Ishikawa (cell line): ENCODE results near the gene HS3ST5.

Experiments used
- CEBPB ChIP-seq: IDR thresholded peaks from 2 replicates; pipeline ENCODE4 v1.6.1; 2012
- CREB1 ChIP-seq: IDR thresholded peaks from 2 replicates; pipeline ENCODE4 v1.6.1; 2012; ENCODE audit warnings: low read depth
- EGR1 ChIP-seq: IDR thresholded peaks from 2 replicates; pipeline ENCODE4 v1.6.1; 2012
- EP300 ChIP-seq: IDR thresholded peaks from 2 replicates; pipeline ENCODE4 v1.6.1; 2012; ENCODE audit warnings: borderline replicate concordance
- FOXM1 ChIP-seq: IDR thresholded peaks from 2 replicates; pipeline ENCODE4 v1.6.1; 2012; ENCODE audit warnings: low read depth, borderline replicate concordance
- NFIC ChIP-seq: IDR thresholded peaks from 2 replicates; pipeline ENCODE4 v1.6.1; 2012
- RAD21 ChIP-seq: IDR thresholded peaks from 2 replicates; pipeline ENCODE4 v1.6.1; 2012; ENCODE audit warnings: low read depth
- TAF1 ChIP-seq: IDR thresholded peaks from 2 replicates; pipeline ENCODE4 v1.6.1; 2012; ENCODE audit warnings: low read depth, mild to moderate bottlenecking
- TCF12 ChIP-seq: IDR thresholded peaks from 2 replicates; pipeline ENCODE4 v1.6.1; 2012; ENCODE audit warnings: low read depth
- TEAD4 ChIP-seq: IDR thresholded peaks from 2 replicates; pipeline ENCODE4 v1.6.1; 2012
- YY1 ChIP-seq: IDR thresholded peaks from 2 replicates; pipeline ENCODE4 v1.6.1; 2012; ENCODE audit warnings: low read depth
- ZBTB7A ChIP-seq: IDR thresholded peaks from 2 replicates; pipeline ENCODE4 v1.6.1; 2012; ENCODE audit warnings: low read depth
- TF ChIP-seq, protein P1 (sequence below): IDR thresholded peaks from 2 replicates; pipeline ENCODE4 v1.6.1; 2012; ENCODE audit warnings: low read depth, mild to moderate bottlenecking
- TF ChIP-seq, protein P2 (sequence below): IDR thresholded peaks from 2 replicates; pipeline ENCODE4 v1.6.1; 2012
- TF ChIP-seq, protein P3 (sequence below): IDR thresholded peaks from 2 replicates; pipeline ENCODE4 v1.6.1; 2012

Gene HS3ST5

DNA sequence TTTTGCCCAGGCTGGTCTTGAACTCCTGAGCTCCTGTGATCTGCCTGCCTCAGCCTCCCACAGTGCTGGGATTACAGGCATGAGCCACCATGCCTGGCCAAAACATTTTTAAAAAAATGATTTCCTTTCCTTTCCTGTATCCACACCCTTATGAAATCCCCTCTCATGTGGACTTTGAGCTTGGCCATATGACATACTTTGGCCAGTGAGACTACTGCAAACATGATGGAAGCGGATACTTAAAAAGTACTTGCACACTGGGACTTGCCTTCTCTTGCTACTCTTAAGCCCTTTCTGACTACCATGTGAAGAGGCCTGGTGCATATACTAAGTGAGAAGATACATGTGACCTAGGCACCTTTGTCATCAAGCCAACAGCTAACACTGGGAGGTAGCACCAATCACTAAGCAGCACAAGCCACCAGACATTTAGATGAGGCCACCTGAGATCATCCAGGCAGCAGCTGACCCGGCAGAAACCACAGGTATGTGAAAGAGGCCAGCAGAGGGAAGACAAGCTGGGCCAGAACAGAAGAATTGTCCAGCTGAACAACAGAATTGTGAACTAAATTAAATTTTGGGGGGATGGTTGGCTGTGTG, 293.4 kb downstream of the HS3ST5 start:
- TF ChIP-seq, protein P1, sequence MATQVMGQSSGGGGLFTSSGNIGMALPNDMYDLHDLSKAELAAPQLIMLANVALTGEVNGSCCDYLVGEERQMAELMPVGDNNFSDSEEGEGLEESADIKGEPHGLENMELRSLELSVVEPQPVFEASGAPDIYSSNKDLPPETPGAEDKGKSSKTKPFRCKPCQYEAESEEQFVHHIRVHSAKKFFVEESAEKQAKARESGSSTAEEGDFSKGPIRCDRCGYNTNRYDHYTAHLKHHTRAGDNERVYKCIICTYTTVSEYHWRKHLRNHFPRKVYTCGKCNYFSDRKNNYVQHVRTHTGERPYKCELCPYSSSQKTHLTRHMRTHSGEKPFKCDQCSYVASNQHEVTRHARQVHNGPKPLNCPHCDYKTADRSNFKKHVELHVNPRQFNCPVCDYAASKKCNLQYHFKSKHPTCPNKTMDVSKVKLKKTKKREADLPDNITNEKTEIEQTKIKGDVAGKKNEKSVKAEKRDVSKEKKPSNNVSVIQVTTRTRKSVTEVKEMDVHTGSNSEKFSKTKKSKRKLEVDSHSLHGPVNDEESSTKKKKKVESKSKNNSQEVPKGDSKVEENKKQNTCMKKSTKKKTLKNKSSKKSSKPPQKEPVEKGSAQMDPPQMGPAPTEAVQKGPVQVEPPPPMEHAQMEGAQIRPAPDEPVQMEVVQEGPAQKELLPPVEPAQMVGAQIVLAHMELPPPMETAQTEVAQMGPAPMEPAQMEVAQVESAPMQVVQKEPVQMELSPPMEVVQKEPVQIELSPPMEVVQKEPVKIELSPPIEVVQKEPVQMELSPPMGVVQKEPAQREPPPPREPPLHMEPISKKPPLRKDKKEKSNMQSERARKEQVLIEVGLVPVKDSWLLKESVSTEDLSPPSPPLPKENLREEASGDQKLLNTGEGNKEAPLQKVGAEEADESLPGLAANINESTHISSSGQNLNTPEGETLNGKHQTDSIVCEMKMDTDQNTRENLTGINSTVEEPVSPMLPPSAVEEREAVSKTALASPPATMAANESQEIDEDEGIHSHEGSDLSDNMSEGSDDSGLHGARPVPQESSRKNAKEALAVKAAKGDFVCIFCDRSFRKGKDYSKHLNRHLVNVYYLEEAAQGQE, result no peak
- TF ChIP-seq CREB1, result no peak
- TF ChIP-seq TCF12, result no peak
- TF ChIP-seq, protein P2, sequence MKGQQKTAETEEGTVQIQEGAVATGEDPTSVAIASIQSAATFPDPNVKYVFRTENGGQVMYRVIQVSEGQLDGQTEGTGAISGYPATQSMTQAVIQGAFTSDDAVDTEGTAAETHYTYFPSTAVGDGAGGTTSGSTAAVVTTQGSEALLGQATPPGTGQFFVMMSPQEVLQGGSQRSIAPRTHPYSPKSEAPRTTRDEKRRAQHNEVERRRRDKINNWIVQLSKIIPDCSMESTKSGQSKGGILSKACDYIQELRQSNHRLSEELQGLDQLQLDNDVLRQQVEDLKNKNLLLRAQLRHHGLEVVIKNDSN, result 0 out of 2 replicates have a peak, but pooled peaks have one; percentile 17
- TF ChIP-seq, protein P3, sequence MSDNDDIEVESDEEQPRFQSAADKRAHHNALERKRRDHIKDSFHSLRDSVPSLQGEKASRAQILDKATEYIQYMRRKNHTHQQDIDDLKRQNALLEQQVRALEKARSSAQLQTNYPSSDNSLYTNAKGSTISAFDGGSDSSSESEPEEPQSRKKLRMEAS, result 0 out of 2 replicates have a peak, but pooled peaks have one; percentile 14
- no peak for TF ChIP-seq FOXM1
- no peak for TF ChIP-seq TAF1

DNA sequence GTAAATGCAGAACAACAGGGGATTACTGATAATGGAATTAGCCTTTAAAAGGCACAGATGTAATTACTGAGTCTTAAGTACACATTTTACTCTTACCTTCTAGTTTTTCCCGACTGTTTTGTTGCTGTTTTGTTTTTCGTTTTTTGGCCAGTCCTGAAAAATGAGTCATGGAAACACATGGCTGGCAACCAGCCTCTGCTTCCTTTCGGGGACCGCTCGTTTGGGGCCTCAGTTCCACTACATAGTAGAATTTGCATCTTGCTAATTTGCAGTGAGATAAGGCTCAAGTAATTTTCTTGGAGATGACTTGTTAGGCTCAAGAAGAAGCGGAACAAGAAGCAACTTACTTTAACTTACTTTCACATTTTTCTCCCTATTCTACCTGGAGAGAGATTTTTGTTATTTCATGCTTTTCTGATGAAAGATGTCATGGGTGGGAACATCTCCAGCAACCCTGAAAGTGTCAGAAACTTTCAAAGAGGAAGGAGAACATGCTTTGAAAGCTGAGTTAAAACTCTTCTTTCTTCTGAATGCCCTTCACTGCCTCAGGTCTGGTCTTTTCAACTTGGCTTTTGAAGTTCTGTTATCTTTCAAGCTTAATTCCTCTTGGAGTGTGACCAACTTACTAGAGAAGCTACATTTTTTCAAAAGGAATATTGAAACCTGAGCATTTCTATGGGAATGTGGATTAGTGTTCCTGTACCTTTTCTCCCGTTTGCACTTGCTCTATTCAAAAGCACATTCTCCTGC, 300.4 kb downstream of the HS3ST5 start:
- TF ChIP-seq EGR1 (no peak), CREB1 (no peak), TEAD4 (no peak), NFIC (no peak)

DNA sequence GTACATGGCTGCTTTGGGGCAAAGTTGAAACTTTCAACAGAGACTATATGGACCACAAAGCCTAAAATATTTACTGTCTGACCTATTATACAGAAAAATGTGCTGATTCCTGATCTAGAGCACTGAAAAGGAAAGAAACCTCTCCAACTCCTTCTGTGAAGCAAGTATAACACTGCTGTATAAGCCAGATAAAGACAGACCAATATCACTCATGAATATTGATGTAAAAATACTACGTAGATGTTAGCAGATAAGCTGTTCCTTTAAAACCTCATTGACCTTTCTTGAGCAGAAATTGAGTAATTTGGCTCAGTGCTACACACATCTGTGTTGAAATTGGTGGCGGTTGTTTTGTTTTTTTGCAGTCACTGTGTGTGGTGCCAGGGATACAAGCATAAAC, 302.0 kb downstream of the HS3ST5 start:
- TF ChIP-seq YY1, result no peak
- TF ChIP-seq RAD21, result no peak
- no peak for TF ChIP-seq NFIC
- TF ChIP-seq ZBTB7A, result no peak
- TF ChIP-seq, protein P1, result no peak
- TF ChIP-seq TAF1, result no peak
- no peak for TF ChIP-seq CEBPB

DNA sequence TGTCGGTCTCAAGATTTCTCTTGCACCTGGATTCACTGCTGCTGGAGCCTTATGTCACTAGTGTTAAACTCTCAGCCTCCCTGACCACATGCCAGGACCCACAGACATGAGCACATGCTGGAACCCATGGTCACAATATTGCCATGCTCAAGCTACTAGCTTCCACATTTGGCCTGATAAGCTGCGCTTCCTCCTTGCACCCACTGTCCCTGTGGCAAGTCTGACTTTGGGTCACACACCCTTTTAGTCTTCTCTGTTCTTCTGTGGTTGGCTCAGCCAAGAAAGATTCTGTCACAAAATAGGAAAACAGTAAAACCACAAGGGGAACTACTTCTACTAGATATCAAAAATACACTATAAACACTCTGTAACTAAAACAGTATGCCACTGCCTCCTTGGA, 303.0 kb downstream of the HS3ST5 start:
- TF ChIP-seq NFIC (no peak), TAF1 (no peak), EGR1 (no peak), FOXM1 (no peak), RAD21 (no peak), TCF12 (no peak), TEAD4 (no peak)
- TF ChIP-seq, protein P1, result no peak
- TF ChIP-seq, protein P3, result no peak

DNA sequence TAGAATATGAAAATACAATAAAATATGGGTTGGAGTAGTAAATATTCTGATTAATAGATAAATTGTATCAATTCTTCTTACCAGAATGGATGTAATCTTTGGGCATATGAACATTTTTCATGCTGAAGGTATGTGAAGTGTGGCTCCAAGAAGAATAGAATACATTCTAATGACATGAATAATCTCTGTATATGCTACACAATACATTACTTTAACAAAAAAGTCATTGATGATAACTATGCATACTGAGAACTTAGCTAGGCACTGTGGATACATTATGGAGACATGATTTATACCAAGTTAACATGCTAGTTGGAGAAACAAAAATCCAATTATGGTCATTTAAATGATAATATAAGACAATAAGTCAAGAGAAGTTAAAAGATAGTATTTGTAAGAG, 309.2 kb downstream of the HS3ST5 start:
- TF ChIP-seq RAD21, result no peak
- TF ChIP-seq, protein P3, result no peak
- TF ChIP-seq, protein P2, result no peak
- no peak for TF ChIP-seq EP300
- TF ChIP-seq, protein P1, result no peak
- TF ChIP-seq YY1, result no peak
- no peak for TF ChIP-seq TCF12
- TF ChIP-seq ZBTB7A, result no peak
